NOMO-1 treated with dmso at 0.1 percent for 144 hours (cell line): ENCODE measurements around the gene OFD1.

Experiments used
- DNase-seq: peaks from one replicate; lab custom pipeline; 2025; ENCODE audit not compliant: unreplicated experiment; lab: John Stamatoyannopoulos, UW

OFD1 gene

DNA sequence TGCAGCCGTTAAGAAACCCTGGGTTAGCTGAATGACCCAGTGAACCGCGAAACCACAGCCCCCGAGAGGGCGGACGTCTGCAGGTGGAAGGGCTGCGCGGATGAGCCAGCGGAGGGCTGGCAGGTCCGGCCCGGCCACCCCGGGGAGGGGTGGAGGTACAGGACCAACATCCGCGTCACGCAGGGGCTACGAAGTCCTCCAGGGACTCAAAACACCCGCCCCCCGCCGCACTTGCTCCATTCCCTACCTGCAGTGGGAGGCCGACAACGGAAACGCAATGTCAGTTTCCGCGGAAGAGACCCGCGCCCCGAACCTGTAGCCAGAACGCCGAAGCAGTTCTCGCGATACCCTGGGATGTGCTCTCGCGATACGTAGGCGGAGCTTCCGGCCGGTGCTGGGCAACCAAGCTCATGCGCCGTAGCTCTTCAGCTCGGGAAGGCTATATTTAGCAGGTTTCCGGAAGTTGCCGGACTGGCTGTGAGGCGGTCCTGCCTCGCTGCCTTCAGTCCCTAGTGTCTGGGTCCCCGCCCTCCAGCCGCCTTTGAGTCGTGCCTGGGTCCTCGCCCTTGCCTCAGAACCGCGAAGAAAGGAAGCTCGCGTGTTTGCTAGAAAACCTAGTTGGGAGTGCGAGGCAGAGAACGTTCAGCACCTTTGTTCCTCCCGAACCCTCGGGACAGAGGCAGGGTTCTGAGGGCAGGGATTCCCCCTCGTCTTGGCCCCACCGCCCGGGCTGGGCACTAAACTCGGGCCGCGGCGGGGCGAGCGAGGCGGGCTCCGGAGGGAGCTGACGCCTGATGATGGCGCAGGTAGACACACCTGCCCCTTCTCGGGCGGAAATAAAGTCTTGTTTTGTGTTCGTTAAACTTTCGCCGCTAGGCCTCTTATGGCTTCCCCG is at the start of gene OFD1, which contains the start of gene TRAPPC2:
Gene OFD1 (plus strand): TSS at position 471 of the 895 bp plus-strand sequence. CDS start 324 bp downstream, at position 795.
Gene TRAPPC2 (minus strand): TSS at position 343 of the 895 bp plus-strand sequence. CDS start 14,657 bp downstream, outside the sequence.
- DNase-seq: peak; percentile 97

DNA sequence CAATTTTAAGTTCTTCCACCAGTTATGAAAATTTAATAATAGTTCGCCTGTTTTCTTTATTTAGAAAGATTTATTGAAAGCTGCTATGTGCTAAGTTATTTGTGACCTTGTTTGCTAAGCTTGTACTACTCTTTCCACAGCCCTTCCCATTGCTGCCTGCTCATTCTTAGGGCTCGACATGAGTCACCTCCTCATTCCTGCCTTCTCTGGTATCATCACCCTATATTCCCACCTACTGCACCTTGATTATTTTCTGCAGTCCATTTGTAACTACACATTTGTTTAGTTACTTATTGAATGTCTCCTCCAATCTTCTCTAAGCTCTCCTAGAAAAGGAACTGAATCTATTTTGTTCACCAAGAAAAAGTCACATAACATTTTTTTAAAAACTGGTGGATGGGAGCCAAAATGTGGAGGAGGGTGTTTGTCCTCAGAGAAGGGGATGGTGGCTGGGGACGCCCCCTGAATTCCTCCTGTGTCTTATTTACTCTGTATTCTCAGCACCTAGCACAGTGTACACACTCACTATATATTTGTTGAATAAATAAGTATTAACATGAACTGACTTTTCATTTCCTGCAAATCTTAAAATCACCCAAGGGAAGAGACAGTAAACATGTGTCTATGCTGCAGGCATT is 49.3 kb upstream of the OFD1 start:
- no peak for DNase-seq

GRCh38 chrX:13687203-13687602 is 47.3 kb upstream of the OFD1 start:
- no peak for DNase-seq

- DNase-seq: no peak
These were observed 46.1 kb upstream of the OFD1 start for GRCh38 chrX:13688384-13688957.

DNA sequence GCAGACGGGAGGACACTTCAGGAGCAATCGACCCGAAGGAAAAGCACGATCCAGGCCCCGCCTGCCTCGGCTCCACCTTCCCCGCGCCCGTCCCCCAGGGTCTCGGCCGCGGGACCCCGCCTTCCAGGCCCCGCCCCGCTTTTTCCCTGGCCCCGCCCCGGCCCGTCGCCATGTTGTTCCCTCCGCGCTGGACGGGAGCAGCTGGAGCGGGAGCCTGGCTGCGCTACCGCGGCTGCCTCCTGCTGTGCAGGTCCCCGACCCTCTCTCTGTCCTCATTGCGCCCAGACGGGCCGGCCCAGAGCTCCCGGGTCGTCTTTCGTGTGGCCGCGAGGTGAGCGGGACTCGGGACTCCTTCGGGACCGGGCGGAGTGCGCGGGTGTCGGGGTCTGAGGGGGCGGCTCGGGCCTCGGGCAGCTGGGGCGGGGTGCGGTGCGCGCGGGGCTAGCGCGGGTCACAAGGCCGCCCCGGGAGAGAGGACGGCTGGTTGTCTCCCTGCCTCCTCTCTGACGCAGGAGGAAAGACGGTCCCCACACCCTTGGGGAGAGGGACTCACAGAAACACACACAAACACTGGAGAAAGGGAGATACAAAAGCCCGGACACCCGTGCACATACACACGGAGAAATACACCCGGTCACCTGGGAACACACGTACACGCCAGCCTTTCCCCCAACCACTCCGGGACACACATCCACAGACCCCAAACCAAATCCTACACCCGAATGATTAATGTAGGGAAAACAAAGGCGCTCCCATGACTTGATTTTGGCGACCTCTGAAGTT is 45.4 kb upstream of the OFD1 start, which contains the start of gene RAB9A:
Gene RAB9A (plus strand): TSS at position 171 of the 783 bp plus-strand sequence. CDS start 19,619 bp downstream, outside the sequence.
- peak; percentile 52 for DNase-seq

- no peak for DNase-seq
These were observed 44.8 kb upstream of the OFD1 start for GRCh38 chrX:13689741-13690211.

DNA sequence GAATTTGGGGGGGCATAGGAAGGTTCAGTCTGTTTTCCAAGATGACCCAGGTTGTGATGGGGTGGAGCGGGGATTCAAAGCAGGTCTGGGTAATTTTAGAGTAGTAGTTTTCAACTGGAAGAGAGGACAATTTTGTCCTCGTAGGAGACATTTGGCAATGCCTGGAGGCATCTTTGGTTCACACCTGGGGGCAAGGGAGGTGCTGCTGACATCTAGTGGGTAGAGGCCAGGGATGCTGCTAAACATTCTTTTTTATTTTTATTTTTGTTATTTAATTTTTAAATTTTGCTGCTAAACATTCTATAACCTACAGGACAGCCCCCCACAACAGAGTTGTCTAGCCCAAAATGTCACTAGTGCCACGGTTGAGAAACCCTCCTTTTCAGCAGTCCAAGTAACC is 43.7 kb upstream of the OFD1 start:
- DNase-seq: no peak

GRCh38 chrX:13691841-13692371 is 42.6 kb upstream of the OFD1 start:
- no peak for DNase-seq

DNA sequence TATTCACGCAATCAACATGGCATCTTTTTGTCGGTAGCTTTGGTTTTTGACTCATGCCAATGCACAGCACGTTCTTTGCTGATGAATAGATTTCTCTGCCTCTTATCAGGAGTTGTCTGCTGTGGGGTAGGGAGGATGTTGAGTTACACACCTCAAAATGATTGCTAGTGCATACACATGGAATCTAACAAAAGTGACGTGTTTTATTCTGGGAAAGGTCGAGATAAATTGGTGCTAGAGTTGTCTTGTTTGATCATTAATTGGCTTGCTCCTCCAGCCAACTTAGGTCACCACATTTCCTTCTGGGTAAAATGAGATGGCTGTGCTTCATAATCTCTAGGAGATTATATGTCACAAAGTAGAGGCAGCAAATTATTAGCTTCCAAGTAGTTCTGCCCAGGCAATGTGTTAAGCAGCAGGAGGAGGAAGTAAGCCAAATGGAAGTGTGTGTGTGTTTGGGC is 41.7 kb upstream of the OFD1 start:
- DNase-seq: no peak

- peak; percentile 46 for DNase-seq
These were observed 41.1 kb upstream of the OFD1 start for GRCh38 chrX:13693341-13693961.

- DNase-seq: no peak
These were observed 40.2 kb upstream of the OFD1 start for GRCh38 chrX:13694359-13694758.

- DNase-seq: no peak
These were observed 39.6 kb upstream of the OFD1 start for GRCh38 chrX:13694983-13695382.

DNA sequence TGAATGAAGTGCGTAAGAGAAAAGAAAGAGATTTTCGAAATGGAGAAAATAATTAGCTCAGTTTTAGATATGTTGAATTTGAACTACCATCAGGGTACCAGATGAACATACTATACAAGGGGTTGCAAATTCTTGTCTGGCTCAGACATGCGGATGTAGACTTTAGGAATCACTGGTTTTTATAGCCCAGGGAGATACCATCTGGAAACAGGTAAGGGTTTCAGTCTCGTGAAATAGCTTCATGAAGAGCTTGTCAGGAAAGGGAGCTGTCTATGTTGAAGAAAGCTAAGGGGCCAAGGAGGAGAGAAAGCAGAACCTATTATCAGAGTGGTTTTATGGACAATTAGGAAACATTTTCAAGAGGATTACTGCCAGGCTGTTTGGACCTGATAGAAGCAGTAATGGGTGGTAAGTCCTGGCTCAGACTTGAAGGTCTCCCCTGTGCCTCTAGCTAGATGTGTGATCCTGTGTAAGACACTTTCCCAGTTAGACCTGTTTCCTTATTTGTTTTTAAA is 38.9 kb upstream of the OFD1 start:
- peak; percentile 51 for DNase-seq

- peak; percentile 27 for DNase-seq
These were observed 37.1 kb upstream of the OFD1 start for GRCh38 chrX:13697455-13697854.

DNA sequence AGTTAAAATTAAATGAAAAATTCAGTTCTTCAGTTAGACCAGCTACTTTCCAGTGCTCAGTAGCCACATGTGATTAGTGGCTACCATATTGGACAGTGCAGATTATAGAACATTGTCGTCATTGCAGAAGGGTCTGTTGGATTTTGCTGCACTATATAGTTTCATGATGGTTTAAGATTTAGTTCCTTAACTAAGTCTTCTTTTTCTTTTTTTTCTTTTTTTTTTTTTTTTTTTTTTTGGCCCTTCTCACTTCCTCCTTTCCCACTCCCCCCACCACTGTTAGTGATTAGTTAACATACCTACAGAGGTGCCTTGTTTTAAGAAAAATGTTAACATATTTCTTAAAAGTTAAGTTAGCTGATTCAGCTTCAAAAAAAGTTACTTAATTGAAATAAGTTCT is 36.6 kb upstream of the OFD1 start:
- no peak for DNase-seq

DNA sequence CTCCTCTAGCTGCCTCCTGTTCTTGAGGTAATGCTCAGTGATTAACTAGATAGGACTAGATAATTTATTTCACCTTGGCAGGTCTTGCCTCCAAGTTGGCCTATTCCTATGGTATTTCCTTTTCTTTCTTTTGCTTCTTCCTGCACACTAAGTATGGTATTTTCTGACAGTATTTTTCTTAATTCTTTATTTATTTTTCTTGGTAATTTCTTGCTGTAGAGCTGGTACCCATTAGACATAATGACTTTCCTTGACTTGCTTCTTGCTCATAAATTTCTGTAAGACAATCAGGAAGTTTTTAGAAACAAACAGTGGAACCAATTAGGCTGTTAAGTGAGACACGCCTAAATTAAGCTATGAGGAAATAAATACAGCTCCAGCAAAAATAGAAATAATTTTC is 36.1 kb upstream of the OFD1 start:
- no peak for DNase-seq

DNA sequence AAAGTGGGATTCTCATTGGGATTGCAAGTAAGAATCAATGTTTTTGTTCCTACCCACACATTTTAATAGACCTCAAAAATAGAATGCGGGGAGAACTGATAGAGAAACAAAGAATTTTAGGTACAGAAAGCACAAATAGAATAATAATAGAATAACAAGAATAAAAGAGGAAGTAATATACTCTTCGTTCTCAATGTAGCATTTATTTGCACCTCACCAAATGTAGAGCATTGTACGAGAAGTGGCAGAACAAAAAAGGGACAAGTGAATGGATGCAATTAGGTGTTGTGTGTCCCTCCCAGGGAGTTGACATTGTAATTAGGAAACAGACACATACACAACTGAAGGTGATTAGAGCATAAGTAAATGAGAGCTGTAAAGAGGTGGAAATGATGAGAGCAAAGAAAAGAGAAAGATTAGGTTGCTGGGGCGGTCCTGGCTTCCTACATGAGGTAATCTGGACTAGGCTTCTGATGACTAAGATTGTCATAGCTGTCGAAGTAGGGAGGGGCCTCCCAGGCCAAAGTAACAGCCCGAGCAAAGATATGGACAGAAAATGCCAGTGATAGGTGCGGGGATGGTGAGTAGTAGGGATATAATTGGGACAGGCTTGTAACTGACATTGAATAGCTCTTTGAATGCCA is 35.2 kb upstream of the OFD1 start:
- no peak for DNase-seq

DNA sequence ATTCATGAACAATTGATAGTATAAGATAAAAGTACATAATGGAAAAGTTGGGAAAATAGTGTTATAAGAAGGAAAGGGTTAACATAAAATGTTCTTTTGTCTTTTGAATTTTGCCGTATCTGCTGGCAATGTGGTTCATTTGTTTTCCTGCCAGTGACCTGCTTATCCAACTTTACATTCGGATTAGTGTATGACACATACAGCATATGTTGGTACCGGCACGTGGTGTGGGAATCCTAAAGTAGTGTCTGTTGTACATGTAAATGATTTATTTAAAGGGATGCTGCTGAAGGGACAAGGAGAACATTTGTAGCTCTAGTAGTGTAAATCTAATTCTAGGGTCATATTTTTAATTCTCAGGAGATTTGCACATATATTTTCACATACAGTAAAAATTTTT is 34.2 kb upstream of the OFD1 start:
- no peak for DNase-seq

DNA sequence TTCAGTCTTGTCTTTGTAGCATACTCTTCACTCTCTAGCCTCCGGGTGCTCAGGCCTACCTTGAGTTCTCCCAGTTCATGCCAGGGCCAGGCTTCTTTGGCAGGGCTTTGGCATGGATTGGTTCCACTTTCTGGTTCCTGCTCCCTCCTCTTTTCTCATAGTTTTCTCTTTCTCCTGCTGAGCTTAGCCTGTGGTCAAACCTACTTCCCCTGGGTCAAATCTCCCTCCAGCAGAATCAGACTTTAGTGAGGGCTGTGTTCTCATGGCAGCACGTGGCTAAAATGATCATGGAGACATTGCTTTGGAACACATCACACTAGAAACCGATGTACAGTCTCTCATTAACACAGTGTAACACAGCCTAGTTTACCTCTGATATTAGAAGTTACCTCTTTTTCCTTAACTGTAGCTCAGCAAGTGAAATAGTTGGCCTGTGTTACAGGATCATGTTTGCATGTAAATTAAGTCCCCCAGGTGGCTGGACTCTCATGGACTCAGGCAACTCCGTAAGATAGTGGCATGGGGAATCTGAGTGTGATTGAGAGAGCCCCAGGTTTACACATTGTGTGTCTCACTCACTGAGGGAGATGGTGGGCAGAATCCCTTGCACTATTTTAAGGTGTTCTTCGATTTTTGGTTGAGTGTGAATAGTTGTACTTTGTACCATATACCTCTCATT is 32.3 kb upstream of the OFD1 start:
- no peak for DNase-seq
